ENCODE data around the gene EEFSEC. TPM values are rescaled to one million over a fixed set of nuclear protein-coding genes. Genes with fewer than 3 reads are reported as not detected.
"Not testable (repeated sequence)": the region's sequence is repeated elsewhere in the genome, so short reads cannot be mapped to it uniquely, and the experiment has no call there.

The EEFSEC gene
- total and polyA plus RNA-seq, 2 experiments from 2014 or later = 10.1 to 16.2 TPM

GRCh38 chr3:128154354-128154753 lies 1.1 kb downstream of the EEFSEC start:
- not testable (repeated sequence) for H3K36me3 ChIP-seq (ENCODE audit: insufficient read depth); H3K27me3 Mint-ChIP-seq (ENCODE audit: insufficient read depth, low read depth, poor library complexity); H3K9me2 ChIP-seq (ENCODE audit: insufficient read depth); H3K4me1 Mint-ChIP-seq; H3K27ac Mint-ChIP-seq; H3F3A ChIP-seq (replicated peaks; ENCODE audit: low read depth); H3K27me3 ChIP-seq (ENCODE audit: insufficient read depth); ATAC-seq; H3K9me3 Mint-ChIP-seq; H3K27ac ChIP-seq (ENCODE audit: low read depth); H4K20me1 ChIP-seq (replicated peaks; ENCODE audit: insufficient read depth); H3K4me1 ChIP-seq (ENCODE audit: insufficient read depth); DNase-seq (ENCODE audit: low spot score); H3K79me2 ChIP-seq (replicated peaks; ENCODE audit: insufficient read depth); H2AFZ ChIP-seq
- peak overlapping the region; percentile 59 for H3K4me3 ChIP-seq
- H3K4me3 Mint-ChIP-seq = peak overlapping the region; percentile 81
- peak overlapping the region; percentile 77 for H3K4me2 ChIP-seq
- H3K36me3 Mint-ChIP-seq (ENCODE audit: low read depth) = peaks cover 31% of the 10 kb centered on the region

GRCh38 chr3:128155616-128156360 lies 2.5 kb downstream of the EEFSEC start:
- H3K9me3 Mint-ChIP-seq = peaks cover 3% of the 10 kb centered on the region; the same call in 1 of the 3 replicates
- Histone ChIP-seq H3K9me2 (ENCODE audit: insufficient read depth) (no peaks in the 10 kb centered on the region), H3K4me3 (no peak overlapping the region), H2AFZ (no peak overlapping the region), H3F3A (replicated peaks; ENCODE audit: low read depth) (peaks cover 7% of the 10 kb centered on the region; the same call in 1 of the 2 replicates), H3K27me3 (ENCODE audit: insufficient read depth) (no peaks in the 10 kb centered on the region), H3K79me2 (replicated peaks; ENCODE audit: insufficient read depth) (peaks cover 7% of the 10 kb centered on the region; the same call in 1 of the 2 replicates), H3K4me1 (ENCODE audit: insufficient read depth) (peaks cover 5% of the 10 kb centered on the region; the same call in 1 of the 2 replicates), H3K4me2 (no peak overlapping the region), H3K36me3 (ENCODE audit: insufficient read depth) (0 out of 2 replicates have a peak, but pooled peaks cover 5% of the 10 kb centered on the region), H4K20me1 (replicated peaks; ENCODE audit: insufficient read depth) (peaks cover 4% of the 10 kb centered on the region; the same call in 1 of the 2 replicates), H3K27ac (ENCODE audit: low read depth) (no peak overlapping the region)
- H3K27ac Mint-ChIP-seq = no peak overlapping the region
- ATAC-seq (no peak), DNase-seq (ENCODE audit: low spot score) (no peak)
- H3K4me3 Mint-ChIP-seq = no peak overlapping the region
- H3K27me3 Mint-ChIP-seq (ENCODE audit: insufficient read depth, low read depth, poor library complexity) = peaks cover 2% of the 10 kb centered on the region
- H3K36me3 Mint-ChIP-seq (ENCODE audit: low read depth) = peaks cover 34% of the 10 kb centered on the region
- peaks cover 3% of the 10 kb centered on the region; the same call in 2 of the 3 replicates for H3K4me1 Mint-ChIP-seq
- TF ChIP-seq CREB1 (CRISPR knock-in tag; IDR thresholded peaks at IDR 0.05; ENCODE audit: low read depth) (no peak), EZH2 (IDR thresholded peaks at IDR 0.05; ENCODE audit: low read depth, unreplicated experiment) (no peak), ETS1 (IDR thresholded peaks at IDR 0.05) (no peak), ZNF114 (CRISPR knock-in tag; IDR thresholded peaks at IDR 0.05) (no peak), EZH2phosphoT487 (IDR thresholded peaks at IDR 0.05; ENCODE audit: unreplicated experiment) (no peak), POLR2AphosphoS5 (IDR thresholded peaks at IDR 0.05; ENCODE audit: low read depth) (no peak), STAT1 (IDR thresholded peaks at IDR 0.05; ENCODE audit: unreplicated experiment) (no peak), JUNB (IDR thresholded peaks at IDR 0.05; ENCODE audit: unreplicated experiment) (no peak), ZNF331 (CRISPR knock-in tag; IDR thresholded peaks at IDR 0.05; ENCODE audit: low read depth) (no peak), NANOG (IDR thresholded peaks at IDR 0.05; ENCODE audit: borderline replicate concordance) (no peak)
- TF ChIP-seq, protein P1, sequence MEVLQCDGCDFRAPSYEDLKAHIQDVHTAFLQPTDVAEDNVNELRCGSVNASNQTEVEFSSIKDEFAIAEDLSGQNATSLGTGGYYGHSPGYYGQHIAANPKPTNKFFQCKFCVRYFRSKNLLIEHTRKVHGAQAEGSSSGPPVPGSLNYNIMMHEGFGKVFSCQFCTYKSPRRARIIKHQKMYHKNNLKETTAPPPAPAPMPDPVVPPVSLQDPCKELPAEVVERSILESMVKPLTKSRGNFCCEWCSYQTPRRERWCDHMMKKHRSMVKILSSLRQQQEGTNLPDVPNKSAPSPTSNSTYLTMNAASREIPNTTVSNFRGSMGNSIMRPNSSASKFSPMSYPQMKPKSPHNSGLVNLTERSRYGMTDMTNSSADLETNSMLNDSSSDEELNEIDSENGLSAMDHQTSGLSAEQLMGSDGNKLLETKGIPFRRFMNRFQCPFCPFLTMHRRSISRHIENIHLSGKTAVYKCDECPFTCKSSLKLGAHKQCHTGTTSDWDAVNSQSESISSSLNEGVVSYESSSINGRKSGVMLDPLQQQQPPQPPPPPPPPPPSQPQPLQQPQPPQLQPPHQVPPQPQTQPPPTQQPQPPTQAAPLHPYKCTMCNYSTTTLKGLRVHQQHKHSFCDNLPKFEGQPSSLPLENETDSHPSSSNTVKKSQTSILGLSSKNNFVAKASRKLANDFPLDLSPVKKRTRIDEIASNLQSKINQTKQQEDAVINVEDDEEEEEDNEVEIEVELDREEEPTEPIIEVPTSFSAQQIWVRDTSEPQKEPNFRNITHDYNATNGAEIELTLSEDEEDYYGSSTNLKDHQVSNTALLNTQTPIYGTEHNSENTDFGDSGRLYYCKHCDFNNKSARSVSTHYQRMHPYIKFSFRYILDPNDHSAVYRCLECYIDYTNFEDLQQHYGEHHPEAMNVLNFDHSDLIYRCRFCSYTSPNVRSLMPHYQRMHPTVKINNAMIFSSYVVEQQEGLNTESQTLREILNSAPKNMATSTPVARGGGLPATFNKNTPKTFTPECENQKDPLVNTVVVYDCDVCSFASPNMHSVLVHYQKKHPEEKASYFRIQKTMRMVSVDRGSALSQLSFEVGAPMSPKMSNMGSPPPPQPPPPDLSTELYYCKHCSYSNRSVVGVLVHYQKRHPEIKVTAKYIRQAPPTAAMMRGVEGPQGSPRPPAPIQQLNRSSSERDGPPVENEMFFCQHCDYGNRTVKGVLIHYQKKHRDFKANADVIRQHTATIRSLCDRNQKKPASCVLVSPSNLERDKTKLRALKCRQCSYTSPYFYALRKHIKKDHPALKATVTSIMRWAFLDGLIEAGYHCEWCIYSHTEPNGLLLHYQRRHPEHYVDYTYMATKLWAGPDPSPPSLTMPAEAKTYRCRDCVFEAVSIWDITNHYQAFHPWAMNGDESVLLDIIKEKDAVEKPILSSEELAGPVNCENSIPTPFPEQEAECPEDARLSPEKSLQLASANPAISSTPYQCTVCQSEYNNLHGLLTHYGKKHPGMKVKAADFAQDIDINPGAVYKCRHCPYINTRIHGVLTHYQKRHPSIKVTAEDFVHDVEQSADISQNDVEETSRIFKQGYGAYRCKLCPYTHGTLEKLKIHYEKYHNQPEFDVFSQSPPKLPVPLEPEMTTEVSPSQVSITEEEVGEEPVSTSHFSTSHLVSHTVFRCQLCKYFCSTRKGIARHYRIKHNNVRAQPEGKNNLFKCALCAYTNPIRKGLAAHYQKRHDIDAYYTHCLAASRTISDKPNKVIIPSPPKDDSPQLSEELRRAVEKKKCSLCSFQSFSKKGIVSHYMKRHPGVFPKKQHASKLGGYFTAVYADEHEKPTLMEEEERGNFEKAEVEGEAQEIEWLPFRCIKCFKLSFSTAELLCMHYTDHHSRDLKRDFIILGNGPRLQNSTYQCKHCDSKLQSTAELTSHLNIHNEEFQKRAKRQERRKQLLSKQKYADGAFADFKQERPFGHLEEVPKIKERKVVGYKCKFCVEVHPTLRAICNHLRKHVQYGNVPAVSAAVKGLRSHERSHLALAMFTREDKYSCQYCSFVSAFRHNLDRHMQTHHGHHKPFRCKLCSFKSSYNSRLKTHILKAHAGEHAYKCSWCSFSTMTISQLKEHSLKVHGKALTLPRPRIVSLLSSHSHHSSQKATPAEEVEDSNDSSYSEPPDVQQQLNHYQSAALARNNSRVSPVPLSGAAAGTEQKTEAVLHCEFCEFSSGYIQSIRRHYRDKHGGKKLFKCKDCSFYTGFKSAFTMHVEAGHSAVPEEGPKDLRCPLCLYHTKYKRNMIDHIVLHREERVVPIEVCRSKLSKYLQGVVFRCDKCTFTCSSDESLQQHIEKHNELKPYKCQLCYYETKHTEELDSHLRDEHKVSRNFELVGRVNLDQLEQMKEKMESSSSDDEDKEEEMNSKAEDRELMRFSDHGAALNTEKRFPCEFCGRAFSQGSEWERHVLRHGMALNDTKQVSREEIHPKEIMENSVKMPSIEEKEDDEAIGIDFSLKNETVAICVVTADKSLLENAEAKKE (CRISPR knock-in tag; IDR thresholded peaks at IDR 0.05) = no peak
- TF ChIP-seq, protein P2, sequence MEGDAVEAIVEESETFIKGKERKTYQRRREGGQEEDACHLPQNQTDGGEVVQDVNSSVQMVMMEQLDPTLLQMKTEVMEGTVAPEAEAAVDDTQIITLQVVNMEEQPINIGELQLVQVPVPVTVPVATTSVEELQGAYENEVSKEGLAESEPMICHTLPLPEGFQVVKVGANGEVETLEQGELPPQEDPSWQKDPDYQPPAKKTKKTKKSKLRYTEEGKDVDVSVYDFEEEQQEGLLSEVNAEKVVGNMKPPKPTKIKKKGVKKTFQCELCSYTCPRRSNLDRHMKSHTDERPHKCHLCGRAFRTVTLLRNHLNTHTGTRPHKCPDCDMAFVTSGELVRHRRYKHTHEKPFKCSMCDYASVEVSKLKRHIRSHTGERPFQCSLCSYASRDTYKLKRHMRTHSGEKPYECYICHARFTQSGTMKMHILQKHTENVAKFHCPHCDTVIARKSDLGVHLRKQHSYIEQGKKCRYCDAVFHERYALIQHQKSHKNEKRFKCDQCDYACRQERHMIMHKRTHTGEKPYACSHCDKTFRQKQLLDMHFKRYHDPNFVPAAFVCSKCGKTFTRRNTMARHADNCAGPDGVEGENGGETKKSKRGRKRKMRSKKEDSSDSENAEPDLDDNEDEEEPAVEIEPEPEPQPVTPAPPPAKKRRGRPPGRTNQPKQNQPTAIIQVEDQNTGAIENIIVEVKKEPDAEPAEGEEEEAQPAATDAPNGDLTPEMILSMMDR (conservative IDR thresholded peaks at IDR 0.05; ENCODE audit: low read depth in 2 of 2) = no peak
